HCT116 (cell line): ENCODE measurements around the gene CACNA1E. TPM values are rescaled to one million over a fixed set of nuclear protein-coding genes. Genes with fewer than 3 reads are reported as not detected.

Experiments
- ATAC-seq: fragments of 200-7000 bp; cut with Tn5 transposase; 2 replicates; pipeline ENCODE4 v1.9.1; 2020; ENCODE audit warnings: mild to moderate bottlenecking, moderate library complexity
- BruUV-seq: library from RNA; stranded (reverse); fragments of 400-500 nt; replicated peaks from 2 replicates; lab custom pipeline; 2021; lab: Mats Ljungman, UMichigan
- CTCF ChIA-PET: fragments of 300-600 bp; sonication (Branson Sonifier 250); formaldehyde crosslinking; loops from one replicate; lab custom pipeline; 2021; ENCODE audit warnings: antibody characterized with exemption; lab: Charles Lee
- POLR2A ChIA-PET: fragments of 300-600, 350-600 bp; sonication (Branson Sonifier 250); formaldehyde crosslinking; loops from one replicate; lab custom pipeline; 2021; ENCODE audit warnings: antibody characterized with exemption; lab: Charles Lee
- RAD21 ChIA-PET, 2 experiments: fragments of 300-600 bp; sonication (Branson Sonifier 250); formaldehyde crosslinking; loops; one replicate each; lab custom pipeline; 2023; ENCODE audit warnings: low total read pairs in 2 of 2; ENCODE audit not compliant: uncharacterized antibody in 2 of 2, unreplicated experiment in 2 of 2, low non-redundant PET in 1 of 2; lab: Charles Lee
- DNase-seq: peaks from one replicate; pipeline ENCODE4 v3.0.0-alpha.2; 2010; ENCODE audit warnings: low read depth, low spot score
- H2AFZ ChIP-seq: fragments of 200-600 bp; shearing (Covaris generic), sonication (generic); 2 replicates; pipeline ENCODE4 v1.6.1; 2017; ENCODE audit warnings: low read depth, mixed run types, mixed read lengths, antibody characterized with exemption, low read length; ENCODE audit not compliant: poor library complexity, severe bottlenecking
- H3K27ac ChIP-seq: 2 replicates; pipeline ENCODE4 v1.5.1; 2012; ENCODE audit warnings: low read depth, low read length
- H3K27me3 ChIP-seq: fragments of 200-600 bp; sonication (generic); 2 replicates; pipeline ENCODE4 v1.6.1; 2016; ENCODE audit warnings: mixed run types, low read length, mixed read lengths; ENCODE audit not compliant: insufficient read depth
- H3K36me3 ChIP-seq, 2 experiments: fragments of 200-500 bp in 1 of 2; fragments of 200-600 bp in 1 of 2; sonication (Bioruptor generic) in 1 of 2; sonication (generic) in 1 of 2; 2 replicates each; pipeline versions ENCODE4 v1.5.1 to v1.6.1; 2014 to 2016; ENCODE audit warnings: low read length in 2 of 2, inconsistent platforms in 1 of 2, mixed read lengths in 1 of 2, mixed run types in 1 of 2; ENCODE audit not compliant: insufficient read depth in 2 of 2, control insufficient read depth in 1 of 2
- H3K4me1 ChIP-seq, 2 experiments: fragments of 200-600 bp in 1 of 2; sonication (generic) in 1 of 2; 2 replicates each; pipeline versions ENCODE4 v1.5.1 to v1.6.1; 2012 to 2017; ENCODE audit warnings: low read length in 2 of 2, inconsistent platforms in 1 of 2, mild to moderate bottlenecking in 1 of 2, mixed read lengths in 1 of 2, mixed run types in 1 of 2, moderate library complexity in 1 of 2; ENCODE audit not compliant: insufficient read depth in 2 of 2, control insufficient read depth in 1 of 2
- H3K4me2 ChIP-seq: fragments of 200-600 bp; sonication (generic); 2 replicates; pipeline ENCODE4 v1.6.1; 2017; ENCODE audit warnings: mixed run types, low read length, mixed read lengths
- H3K4me3 ChIP-seq, 2 experiments: fragments of 200-600 bp in 1 of 2; sonication (generic) in 1 of 2; replicated peaks in 1 of 2; 2 replicates each; pipeline ENCODE4 v1.5.1; 2011 to 2016; ENCODE audit warnings: low read length in 2 of 2, control low read depth in 1 of 2, low read depth in 1 of 2, mild to moderate bottlenecking in 1 of 2, mixed read lengths in 1 of 2, mixed run types in 1 of 2
- H3K79me2 ChIP-seq: fragments of 200-600 bp; sonication (generic); 2 replicates; pipeline ENCODE4 v1.6.1; 2017; ENCODE audit warnings: mild to moderate bottlenecking, mixed run types, low read length, moderate library complexity, mixed read lengths; ENCODE audit not compliant: insufficient read depth
- H3K9ac ChIP-seq: fragments of 200-600 bp; sonication (generic); 2 replicates; pipeline ENCODE4 v1.6.1; 2016; ENCODE audit warnings: low read length, mixed read lengths
- H3K9me2 ChIP-seq: fragments of 200-600 bp; sonication (generic), shearing (Covaris generic); 2 replicates; pipeline ENCODE4 v1.6.1; 2017; ENCODE audit warnings: mixed run types, mild to moderate bottlenecking, moderate library complexity; ENCODE audit not compliant: insufficient read depth
- H3K9me3 ChIP-seq, 2 experiments: fragments of 200-500 bp in 1 of 2; fragments of 200-600 bp in 1 of 2; sonication (Bioruptor generic) in 1 of 2; sonication (generic) in 1 of 2; 2 replicates each; pipeline ENCODE4 v1.6.1; 2014 to 2017; ENCODE audit warnings: low read length in 2 of 2, mixed read lengths in 2 of 2, inconsistent platforms in 1 of 2, low read depth in 1 of 2, mild to moderate bottlenecking in 1 of 2, mixed run types in 1 of 2, moderate library complexity in 1 of 2; ENCODE audit not compliant: control insufficient read depth in 1 of 2, insufficient read depth in 1 of 2
- H4K20me1 ChIP-seq: fragments of 200-600 bp; sonication (generic), shearing (Covaris generic); 2 replicates; pipeline ENCODE4 v1.6.1; 2017; ENCODE audit warnings: mixed run types, mild to moderate bottlenecking, moderate library complexity; ENCODE audit not compliant: insufficient read depth
- ELF1 ChIP-seq: IDR thresholded peaks from 2 replicates; pipeline ENCODE4 v1.6.1; 2012; ENCODE audit warnings: low read depth, borderline replicate concordance
- EZH2 ChIP-seq: fragments of 200-600 bp; sonication (generic); IDR thresholded peaks from 2 replicates; pipeline ENCODE4 v1.6.1; 2017; ENCODE audit warnings: antibody characterized with exemption, mixed run types
- FOSL1 ChIP-seq: IDR thresholded peaks from 2 replicates; pipeline ENCODE4 v1.6.1; 2012; ENCODE audit warnings: low read depth
- ZNF274 ChIP-seq: fragments of 200-500 bp; sonication (Bioruptor generic); IDR thresholded peaks from 2 replicates; pipeline ENCODE4 v1.6.1; 2014; ENCODE audit warnings: mild to moderate bottlenecking, low read depth, low read length, inconsistent platforms
- intact Hi-C: fragments of 100-400 bp; cut with micrococcal nuclease; formaldehyde crosslinking; loops from 2 replicates; pipeline ENCODE4 v1.10.0; 2022
- total RNA-seq: library from RNA; stranded (reverse); gene quantifications from one replicate; pipeline ENCODE4 v1.2.1, GENCODE V29; 2021; ENCODE audit not compliant: unreplicated experiment
- TF ChIP-seq, protein P1 (sequence below): IDR thresholded peaks from 2 replicates; pipeline ENCODE4 v1.6.1; 2012; ENCODE audit warnings: low read depth

The CACNA1E gene
- total RNA-seq, 1 experiment from 2014 or later, result 0.02 TPM

DNA sequence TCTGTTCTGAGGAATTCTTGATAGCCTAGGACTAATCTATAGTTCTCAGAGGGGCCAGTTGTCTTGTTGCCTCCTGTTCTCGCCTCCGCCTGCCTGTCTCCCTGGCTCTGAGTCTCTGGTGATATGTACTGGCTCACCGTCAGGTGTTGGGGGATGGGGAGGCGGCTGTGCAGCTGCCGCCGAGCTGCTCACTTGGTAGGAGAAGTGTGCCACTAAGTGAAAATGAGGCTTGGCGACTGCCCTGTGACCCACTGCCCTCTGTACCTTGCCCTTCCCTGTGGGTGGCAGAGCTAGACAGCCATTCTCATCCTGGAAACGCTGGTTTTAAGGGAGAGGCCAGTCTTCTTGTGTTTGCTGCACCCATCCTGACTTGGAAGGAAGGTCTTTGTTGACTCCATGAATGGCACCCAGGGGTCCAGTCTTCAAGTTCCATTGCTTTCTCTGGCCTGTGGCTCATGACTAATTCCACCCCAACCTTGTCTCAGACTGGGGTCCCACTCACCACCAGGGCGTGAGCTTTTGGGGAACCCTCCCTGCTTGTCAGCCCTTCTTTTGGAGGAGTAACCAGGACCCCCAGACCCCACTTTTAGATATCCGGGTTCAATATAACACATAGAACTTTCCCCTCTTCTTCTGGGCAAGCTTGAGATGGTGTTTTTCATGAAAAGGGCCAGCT is 120.6 kb downstream of the CACNA1E start:
- no peak for DNase-seq
- Histone ChIP-seq H3K4me3 (no peak overlapping the region), H3K9me2 (no peaks in the 10 kb centered on the region), H3K27me3 (peaks cover 20% of the 10 kb centered on the region), H3K9ac (no peak overlapping the region), H3K79me2 (no peaks in the 10 kb centered on the region), H4K20me1 (no peaks in the 10 kb centered on the region), H3K36me3 (no peaks in the 10 kb centered on the region), H3K9me3 (no peaks in the 10 kb centered on the region), H3K4me1 (no peaks in the 10 kb centered on the region), H3K27ac (no peak overlapping the region), H2AFZ (no peak overlapping the region), H3K4me2 (no peak overlapping the region)
- ChIA-PET POLR2A (no interaction called here), RAD21 (no interaction called here), CTCF (no interaction called here)
- no TSS peak for BruUV-seq
- intact Hi-C loops, result no loop called here
- ATAC-seq, result no peak
- no peak for TF ChIP-seq ELF1
- TF ChIP-seq FOSL1, result no peak
- TF ChIP-seq EZH2, result no peak
- TF ChIP-seq ZNF274, result no peak
- TF ChIP-seq, protein P1, sequence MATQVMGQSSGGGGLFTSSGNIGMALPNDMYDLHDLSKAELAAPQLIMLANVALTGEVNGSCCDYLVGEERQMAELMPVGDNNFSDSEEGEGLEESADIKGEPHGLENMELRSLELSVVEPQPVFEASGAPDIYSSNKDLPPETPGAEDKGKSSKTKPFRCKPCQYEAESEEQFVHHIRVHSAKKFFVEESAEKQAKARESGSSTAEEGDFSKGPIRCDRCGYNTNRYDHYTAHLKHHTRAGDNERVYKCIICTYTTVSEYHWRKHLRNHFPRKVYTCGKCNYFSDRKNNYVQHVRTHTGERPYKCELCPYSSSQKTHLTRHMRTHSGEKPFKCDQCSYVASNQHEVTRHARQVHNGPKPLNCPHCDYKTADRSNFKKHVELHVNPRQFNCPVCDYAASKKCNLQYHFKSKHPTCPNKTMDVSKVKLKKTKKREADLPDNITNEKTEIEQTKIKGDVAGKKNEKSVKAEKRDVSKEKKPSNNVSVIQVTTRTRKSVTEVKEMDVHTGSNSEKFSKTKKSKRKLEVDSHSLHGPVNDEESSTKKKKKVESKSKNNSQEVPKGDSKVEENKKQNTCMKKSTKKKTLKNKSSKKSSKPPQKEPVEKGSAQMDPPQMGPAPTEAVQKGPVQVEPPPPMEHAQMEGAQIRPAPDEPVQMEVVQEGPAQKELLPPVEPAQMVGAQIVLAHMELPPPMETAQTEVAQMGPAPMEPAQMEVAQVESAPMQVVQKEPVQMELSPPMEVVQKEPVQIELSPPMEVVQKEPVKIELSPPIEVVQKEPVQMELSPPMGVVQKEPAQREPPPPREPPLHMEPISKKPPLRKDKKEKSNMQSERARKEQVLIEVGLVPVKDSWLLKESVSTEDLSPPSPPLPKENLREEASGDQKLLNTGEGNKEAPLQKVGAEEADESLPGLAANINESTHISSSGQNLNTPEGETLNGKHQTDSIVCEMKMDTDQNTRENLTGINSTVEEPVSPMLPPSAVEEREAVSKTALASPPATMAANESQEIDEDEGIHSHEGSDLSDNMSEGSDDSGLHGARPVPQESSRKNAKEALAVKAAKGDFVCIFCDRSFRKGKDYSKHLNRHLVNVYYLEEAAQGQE, result no peak
